Breast epithelium (tissue), 4 donors: ENCODE results near the gene ARHGDIB. TPM values are rescaled to one million over a fixed set of nuclear protein-coding genes. Genes with fewer than 3 reads are reported as not detected.

ENCODE experiments used
- DNase-seq, 2 donors: peaks; one replicate each; pipeline ENCODE4 v3.0.0-alpha.2; 2019; ENCODE audit warnings: low spot score in 2 of 2
- H3K27ac ChIP-seq, 2 donors: fragments of 200-600 bp; sonication (generic) in 1 of 2; one replicate each; pipeline ENCODE4 v1.5.1; 2016 to 2019; ENCODE audit warnings: mild to moderate bottlenecking in 1 of 2
- H3K27me3 ChIP-seq, 2 donors: fragments of 200-600 bp; sonication (generic) in 1 of 2; one replicate each; pipeline versions ENCODE4 v1.5.1 to v1.6.0; 2017 to 2019; ENCODE audit warnings: control low read depth in 1 of 2, mild to moderate bottlenecking in 1 of 2
- H3K36me3 ChIP-seq: fragments of 200-600 bp; one replicate; pipeline ENCODE4 v1.5.1; 2019
- H3K4me1 ChIP-seq, 2 donors: fragments of 200-600 bp; sonication (generic); one replicate each; pipeline ENCODE4 v1.5.1; 2016 to 2019; ENCODE audit warnings: control low read depth in 1 of 2
- H3K4me3 ChIP-seq, 3 donors: fragments of 200-600 bp; sonication (generic); 1 replicate in 2 of 3; 2 replicates in 1 of 3; pipeline ENCODE4 v1.5.1; 2016 to 2019; ENCODE audit warnings: mild to moderate bottlenecking in 3 of 3, moderate library complexity in 2 of 3
- H3K9me3 ChIP-seq, 2 donors: fragments of 200-600 bp; sonication (generic) in 1 of 2; one replicate each; pipeline ENCODE4 v1.5.1; 2016 to 2019; ENCODE audit warnings: control low read depth in 1 of 2
- CTCF ChIP-seq, 3 donors: fragments of 450-650 bp; IDR thresholded peaks; one replicate each; pipeline ENCODE4 v1.5.1; 2016 to 2017; ENCODE audit warnings: antibody characterized with exemption in 3 of 3, mild to moderate bottlenecking in 3 of 3, moderate library complexity in 3 of 3
- POLR2A ChIP-seq: fragments of 450-650 bp; IDR thresholded peaks from one replicate; pipeline ENCODE4 v1.6.1; 2016; ENCODE audit warnings: antibody characterized with exemption, mild to moderate bottlenecking, moderate library complexity
- POLR2AphosphoS5 ChIP-seq, 3 donors: sonication (generic); formaldehyde crosslinking; IDR thresholded peaks; one replicate each; pipeline ENCODE4 v1.6.1; 2017; ENCODE audit warnings: antibody characterized with exemption in 3 of 3
- intact Hi-C: fragments of 100-400 bp; cut with DNase I; formaldehyde crosslinking; loops from one replicate; pipeline ENCODE4 v1.15.1; 2023; ENCODE audit warnings: low total_unique reads
- total RNA-seq, 3 donors: library from RNA; depleted of rRNA; stranded (reverse); fragments of >200 nt; gene quantifications; one replicate each; pipeline ENCODE4 v1.1.0, GENCODE V29; 2016

ARHGDIB gene
- total RNA-seq, 3 donors from 2014 or later: 159 to 222 (median 168) TPM

GRCh38 chr12:14936224-14936861, 25.1 kb downstream of the ARHGDIB start:
- Histone ChIP-seq H3K9me3 (no peaks in the 10 kb centered on the region), H3K36me3 (no peaks in the 10 kb centered on the region), H3K27me3 (no peaks in the 10 kb centered on the region), H3K27ac (no peak overlapping the region), H3K4me3 (no peak overlapping the region), H3K4me1 (no peaks in the 10 kb centered on the region)
- TF ChIP-seq POLR2AphosphoS5 (IDR thresholded peaks at IDR 0.05): no peak
- TF ChIP-seq CTCF (IDR thresholded peaks at IDR 0.05): no peak
- no peak for TF ChIP-seq POLR2A
- no peak for DNase-seq
- intact Hi-C loops: no loop called here

GRCh38 chr12:14935031-14935430, 26.4 kb downstream of the ARHGDIB start:
- TF ChIP-seq POLR2AphosphoS5 (IDR thresholded peaks at IDR 0.05): no peak
- TF ChIP-seq CTCF (IDR thresholded peaks at IDR 0.05): no peak
- no peak for TF ChIP-seq POLR2A
- intact Hi-C loops: no loop called here
- H3K27ac ChIP-seq: peak overlapping the region; percentile 31 to 54

GRCh38 chr12:14934511-14934910, 26.9 kb downstream of the ARHGDIB start:
- H3K4me3 ChIP-seq: no peak overlapping the region
- H3K4me1 ChIP-seq: no peaks in the 10 kb centered on the region
- H3K36me3 ChIP-seq: no peaks in the 10 kb centered on the region
- H3K27ac ChIP-seq: peak overlapping the region; percentile 31 to 54
- no peaks in the 10 kb centered on the region for H3K9me3 ChIP-seq
- H3K27me3 ChIP-seq: no peaks in the 10 kb centered on the region
- TF ChIP-seq POLR2AphosphoS5 (IDR thresholded peaks at IDR 0.05) (no peak), CTCF (IDR thresholded peaks at IDR 0.05) (no peak), POLR2A (no peak)
- no peak for DNase-seq
- intact Hi-C loops: no loop called here

More at GRCh38 chr12:14935031-14935430, 26.4 kb downstream of the ARHGDIB start:
- Histone ChIP-seq H3K27me3 (no peaks in the 10 kb centered on the region), H3K4me1 (no peaks in the 10 kb centered on the region), H3K9me3 (no peaks in the 10 kb centered on the region), H3K4me3 (no peak overlapping the region), H3K36me3 (no peaks in the 10 kb centered on the region)
- DNase-seq: no peak

GRCh38 chr12:14931791-14932560, 29.4 kb downstream of the ARHGDIB start:
- H3K27me3 ChIP-seq: no peaks in the 10 kb centered on the region
- TF ChIP-seq CTCF (IDR thresholded peaks at IDR 0.05) (no peak), POLR2AphosphoS5 (IDR thresholded peaks at IDR 0.05) (no peak), POLR2A (no peak)
- H3K27ac ChIP-seq: no peak overlapping the region
- H3K36me3 ChIP-seq: no peaks in the 10 kb centered on the region
- no peak for DNase-seq
- no peak overlapping the region for H3K4me3 ChIP-seq
- H3K9me3 ChIP-seq: no peaks in the 10 kb centered on the region
- peaks cover 4 to 6% of the 10 kb centered on the region in 2 donors for H3K4me1 ChIP-seq
- intact Hi-C loops: no loop called here

GRCh38 chr12:14931359-14931758, 30.0 kb downstream of the ARHGDIB start:
- intact Hi-C loops: no loop called here
- no peaks in the 10 kb centered on the region for H3K27me3 ChIP-seq
- no peak for DNase-seq
- no peak overlapping the region for H3K4me3 ChIP-seq
- no peaks in the 10 kb centered on the region for H3K9me3 ChIP-seq
- no peaks in the 10 kb centered on the region for H3K36me3 ChIP-seq
- no peak for TF ChIP-seq CTCF (IDR thresholded peaks at IDR 0.05)
- no peak for TF ChIP-seq POLR2A
- TF ChIP-seq POLR2AphosphoS5 (IDR thresholded peaks at IDR 0.05): no peak
- H3K4me1 ChIP-seq: peaks cover 4 to 6% of the 10 kb centered on the region in 2 donors
- no peak overlapping the region for H3K27ac ChIP-seq
